ENCODE measurements around the gene CLIC5.

CLIC5 gene

GRCh38 chr6:46015119-46015968 lies at the start of gene CLIC5:
Gene CLIC5 (minus strand): TSS chr6:46015860. CDS start chr6:46015542, 318 bp downstream.
- DNase-seq = peak; percentile 24

DNA sequence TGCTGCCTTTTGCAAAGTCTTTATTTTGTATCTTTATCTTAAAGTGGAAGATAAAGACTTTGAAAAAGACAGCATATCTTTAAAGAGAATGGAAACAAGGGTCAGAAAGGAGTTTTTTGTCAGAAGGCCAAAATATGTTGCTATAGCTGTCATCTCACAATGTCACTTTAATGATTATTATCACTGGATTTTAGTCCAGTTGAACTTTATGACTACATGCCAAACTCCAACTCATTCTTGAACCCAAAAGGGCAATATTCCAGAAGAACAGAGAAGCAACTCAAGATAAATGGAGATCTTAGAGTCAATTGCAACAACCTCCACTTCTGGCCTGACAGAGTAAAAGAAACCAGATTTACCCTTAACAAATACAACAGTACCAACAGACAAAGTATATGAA lies 47.3 kb upstream of the CLIC5 start:
- DNase-seq = no peak

DNA sequence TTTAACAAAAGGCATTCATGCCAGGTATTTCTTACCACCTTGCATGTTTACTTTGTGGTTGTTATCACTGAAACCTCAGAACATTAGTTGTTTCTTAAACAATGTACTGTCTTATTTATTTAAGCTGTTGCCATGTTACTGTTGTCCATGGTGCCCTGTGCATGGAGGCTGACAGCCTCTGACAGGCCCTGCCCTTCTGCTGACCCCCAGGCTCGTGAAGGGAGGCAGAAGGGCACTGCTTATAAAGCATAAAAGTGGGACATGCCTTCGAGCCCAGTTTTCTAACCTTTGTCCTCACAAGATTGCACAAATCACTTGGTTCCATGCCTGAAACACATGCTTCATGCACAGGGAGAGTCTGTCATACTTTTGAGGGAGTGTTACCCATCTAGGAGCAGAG lies 46.7 kb upstream of the CLIC5 start:
- no peak for DNase-seq

GRCh38 chr6:46061497-46061896 lies 45.8 kb upstream of the CLIC5 start:
- DNase-seq = no peak

GRCh38 chr6:46059608-46060007 lies 43.9 kb upstream of the CLIC5 start:
- no peak for DNase-seq

GRCh38 chr6:46058951-46059350 lies 43.3 kb upstream of the CLIC5 start:
- DNase-seq = no peak

- no peak for DNase-seq
Observed at GRCh38 chr6:46057792-46058191, 42.1 kb upstream of the CLIC5 start.

- no peak for DNase-seq
Observed at GRCh38 chr6:46056906-46057529, 41.4 kb upstream of the CLIC5 start.

- DNase-seq = no peak
Observed at GRCh38 chr6:46054516-46054915, 38.9 kb upstream of the CLIC5 start.

GRCh38 chr6:46053039-46053933 lies 37.6 kb upstream of the CLIC5 start:
- no peak for DNase-seq

DNA sequence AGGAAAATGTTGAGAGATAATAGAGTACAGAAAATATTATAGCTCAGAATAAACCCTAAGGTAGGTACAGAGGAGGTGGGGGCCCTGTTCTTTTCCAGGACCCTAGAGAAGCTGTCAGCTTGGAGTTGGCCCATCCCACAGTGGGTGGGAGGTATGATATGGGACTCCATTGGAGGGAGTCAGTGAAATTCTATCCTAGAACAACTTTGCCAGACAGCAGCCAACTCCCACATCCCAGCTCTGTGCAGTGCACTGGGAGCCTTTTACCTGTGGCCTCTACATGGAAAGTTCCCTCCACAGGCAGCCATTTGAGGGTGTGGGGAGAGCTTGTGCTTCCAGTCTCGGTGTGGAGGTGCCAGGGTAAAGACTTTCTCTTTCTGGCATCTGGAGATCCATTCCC lies 36.8 kb upstream of the CLIC5 start:
- DNase-seq = no peak

GRCh38 chr6:46051962-46052361 lies 36.3 kb upstream of the CLIC5 start:
- no peak for DNase-seq

DNA sequence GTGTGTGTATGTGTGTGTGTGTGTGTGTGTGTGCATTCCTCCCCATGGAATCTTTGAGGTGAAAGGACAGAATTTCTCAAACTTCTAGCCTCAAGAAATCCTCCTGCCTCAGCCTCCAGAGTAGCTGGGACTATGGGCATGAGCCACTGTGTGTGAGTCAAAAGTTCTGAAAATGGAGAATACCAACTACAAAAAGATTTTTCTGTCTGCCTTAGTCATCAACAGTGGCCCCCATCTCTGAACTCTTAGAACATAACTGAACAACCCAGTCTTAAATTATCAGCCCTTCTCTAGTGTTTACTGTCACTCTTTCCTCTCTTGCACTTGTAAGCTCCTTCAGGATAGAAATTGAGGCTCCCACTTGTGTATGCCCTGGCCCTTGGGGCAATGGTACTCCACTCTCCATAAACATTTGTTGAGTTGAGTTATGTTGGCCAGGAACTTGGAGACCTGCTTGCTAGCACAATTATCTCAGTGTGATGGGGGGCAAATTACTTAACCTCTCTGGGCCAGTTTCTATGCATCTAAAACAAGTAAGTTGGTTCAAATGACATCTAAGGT lies 35.3 kb upstream of the CLIC5 start:
- no peak for DNase-seq

GRCh38 chr6:46048646-46049297 lies 33.1 kb upstream of the CLIC5 start:
- no peak for DNase-seq

- no peak for DNase-seq
Observed at GRCh38 chr6:46046558-46047174, 31.0 kb upstream of the CLIC5 start.

DNA sequence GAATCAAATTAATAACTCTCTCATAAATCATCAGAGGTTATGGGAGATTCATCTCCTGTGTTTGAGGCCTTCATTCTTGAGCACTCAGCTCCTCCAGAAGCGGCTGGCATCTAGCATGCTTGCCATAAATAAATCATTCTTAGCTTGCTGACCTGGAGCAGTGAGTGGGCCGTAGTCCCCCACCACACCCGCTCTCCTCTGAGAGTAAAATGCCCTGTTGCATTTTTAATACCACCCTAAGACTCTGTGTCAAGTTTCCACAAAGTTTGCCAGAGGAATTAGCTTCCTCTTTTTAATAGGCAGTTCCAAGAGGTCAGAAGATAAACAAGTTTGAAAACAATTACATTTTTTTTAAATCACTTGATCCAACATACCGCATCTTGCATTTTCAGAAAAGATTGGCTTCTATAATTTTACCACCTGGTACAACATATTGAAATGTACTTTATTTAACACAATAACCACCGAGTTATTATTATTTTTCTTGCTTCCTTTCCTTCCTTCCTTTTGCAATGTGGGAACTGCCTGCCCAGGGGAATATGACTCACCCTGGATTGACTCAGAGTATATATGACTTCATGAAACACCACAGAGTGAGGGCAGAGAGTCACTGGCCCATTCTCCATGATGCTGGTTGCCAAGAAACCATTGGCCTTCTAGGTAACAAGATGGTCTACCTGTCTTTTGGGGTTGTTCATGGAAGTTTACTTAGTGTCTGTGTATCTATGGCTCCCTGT lies 29.4 kb upstream of the CLIC5 start:
- no peak for DNase-seq

DNA sequence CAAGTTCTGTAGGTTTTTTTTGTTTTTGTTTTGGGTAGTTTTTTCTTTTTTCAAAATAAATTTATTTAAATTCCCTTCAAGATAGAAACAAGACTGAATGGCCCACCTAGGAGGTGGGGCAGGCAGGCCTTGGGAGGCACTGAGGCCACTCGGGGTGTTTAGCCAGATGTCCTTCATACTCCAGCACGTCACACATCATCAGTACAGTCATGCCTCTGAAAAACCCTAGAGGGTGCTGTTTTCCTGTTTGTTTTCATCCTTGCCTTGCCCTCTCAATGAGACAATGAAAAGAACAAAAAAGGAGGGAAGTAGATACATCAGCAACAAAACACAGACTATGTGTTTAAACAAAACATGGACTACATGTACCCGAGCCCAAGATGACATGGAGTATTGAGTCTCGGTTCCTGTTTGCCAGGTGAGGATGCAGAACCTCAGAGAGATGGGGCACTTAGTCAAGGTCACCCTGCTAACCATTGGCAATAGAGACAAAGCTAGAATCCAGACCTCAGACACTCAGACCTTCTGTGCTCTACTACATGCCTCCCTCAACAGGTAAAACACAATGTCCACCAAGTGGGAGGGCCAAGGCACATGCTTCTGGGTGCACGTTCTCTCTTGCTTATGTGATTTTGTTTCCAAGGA lies 26.8 kb upstream of the CLIC5 start:
- DNase-seq = no peak

DNA sequence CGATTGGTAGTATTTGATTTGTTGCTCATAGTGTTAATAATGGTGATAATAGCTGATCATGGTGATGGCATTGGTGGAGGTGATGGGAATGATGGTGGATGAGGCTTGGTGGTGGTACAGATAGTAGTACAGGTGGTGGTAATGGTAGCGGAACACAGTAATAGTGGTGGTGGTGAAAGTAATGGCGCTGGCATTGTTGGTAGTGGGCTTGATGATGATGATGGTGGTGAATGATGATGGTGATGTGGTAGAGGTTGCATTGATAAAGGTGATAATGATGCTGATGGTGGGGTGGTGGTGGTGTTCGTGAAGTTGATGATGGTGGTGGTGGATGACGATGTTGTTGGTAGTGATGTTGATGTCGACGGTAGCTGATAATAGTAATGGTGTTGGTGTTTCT lies 24.6 kb upstream of the CLIC5 start:
- DNase-seq = no peak

DNA sequence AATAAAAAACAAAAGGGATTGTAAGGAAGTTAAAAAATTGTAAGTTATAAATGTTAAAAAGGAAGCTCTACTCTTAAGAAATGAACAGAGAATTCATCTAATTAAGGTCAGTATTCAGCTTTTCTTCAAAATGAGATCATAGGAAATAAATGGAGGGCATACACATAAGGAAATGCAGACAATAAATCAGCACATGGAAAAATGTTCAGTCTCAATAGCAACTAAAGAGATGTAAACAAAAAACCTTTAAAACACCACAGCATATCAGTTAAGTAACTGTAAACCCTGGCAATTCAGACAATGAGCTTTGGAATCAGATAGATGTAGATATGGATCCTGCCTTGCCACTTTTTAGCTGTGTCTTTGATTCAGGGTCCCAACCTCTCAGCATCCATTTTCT lies 24.0 kb upstream of the CLIC5 start:
- no peak for DNase-seq

DNA sequence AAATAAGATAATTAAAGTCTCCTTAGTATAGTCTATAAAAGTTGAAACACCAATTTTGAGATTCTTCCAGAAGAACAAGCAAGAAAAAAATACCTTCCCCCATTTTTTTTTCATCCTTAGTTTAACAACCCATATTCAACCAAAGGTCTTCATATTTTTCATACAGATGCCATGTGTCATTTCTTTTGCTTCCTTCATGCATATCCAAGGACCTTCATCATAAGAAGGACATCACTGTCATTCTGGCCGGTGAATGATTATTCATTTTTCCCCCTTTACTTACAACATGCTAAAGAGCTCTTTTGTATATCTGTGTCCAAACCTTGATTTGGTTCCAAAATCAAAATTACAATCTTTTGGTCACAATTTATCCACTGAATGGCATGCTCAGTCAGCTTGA lies 21.3 kb upstream of the CLIC5 start:
- no peak for DNase-seq

GRCh38 chr6:46035242-46035641 lies 19.6 kb upstream of the CLIC5 start:
- no peak for DNase-seq
